NK-92 (cell line): ENCODE results near the gene HOXC10.

Experiments used
- DNase-seq: peaks from one replicate; lab custom pipeline; 2025; ENCODE audit not compliant: unreplicated experiment; lab: John Stamatoyannopoulos, UW

HOXC10 gene

DNA sequence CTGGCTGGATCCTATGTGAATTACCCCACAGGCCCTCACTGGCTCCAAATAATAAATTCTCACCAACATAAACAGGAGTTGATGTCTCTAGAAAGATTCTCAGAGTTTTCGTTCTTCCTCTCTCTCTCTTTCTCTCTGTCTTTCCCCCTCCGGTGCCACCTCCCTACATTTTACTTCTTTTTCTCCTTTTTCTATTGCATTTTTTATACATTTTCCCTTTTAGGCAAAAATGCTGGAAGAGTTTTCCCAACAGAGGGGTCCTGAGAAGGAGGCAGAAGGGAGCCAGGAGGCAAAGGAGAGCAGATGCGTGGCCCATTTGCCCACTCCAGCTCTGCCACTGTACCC lies 42.5 kb downstream of the HOXC10 start:
- DNase-seq: no peak

DNA sequence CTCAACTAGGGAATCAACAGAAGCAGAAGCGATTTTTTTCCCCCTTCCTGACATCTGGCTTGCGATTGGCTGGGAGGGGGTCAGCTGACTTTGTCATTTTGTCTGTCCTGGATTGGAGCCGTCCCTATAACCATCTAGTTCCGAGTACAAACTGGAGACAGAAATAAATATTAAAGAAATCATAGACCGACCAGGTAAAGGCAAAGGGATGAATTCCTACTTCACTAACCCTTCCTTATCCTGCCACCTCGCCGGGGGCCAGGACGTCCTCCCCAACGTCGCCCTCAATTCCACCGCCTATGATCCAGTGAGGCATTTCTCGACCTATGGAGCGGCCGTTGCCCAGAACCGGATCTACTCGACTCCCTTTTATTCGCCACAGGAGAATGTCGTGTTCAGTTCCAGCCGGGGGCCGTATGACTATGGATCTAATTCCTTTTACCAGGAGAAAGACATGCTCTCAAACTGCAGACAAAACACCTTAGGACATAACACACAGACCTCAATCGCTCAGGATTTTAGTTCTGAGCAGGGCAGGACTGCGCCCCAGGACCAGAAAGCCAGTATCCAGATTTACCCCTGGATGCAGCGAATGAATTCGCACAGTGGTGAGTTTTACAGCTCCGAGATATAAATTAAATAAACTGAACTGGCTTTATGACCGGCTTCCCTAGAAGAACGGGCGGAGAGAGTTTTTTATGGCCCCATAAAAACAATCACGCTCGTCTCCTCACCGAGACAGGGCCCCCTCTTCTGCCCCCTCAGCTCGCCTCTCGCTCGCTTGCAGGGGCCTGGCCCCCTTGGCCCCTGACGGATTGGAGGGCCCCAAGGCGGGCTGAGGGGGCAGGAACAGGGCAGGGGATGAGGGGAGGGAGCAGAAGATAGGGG lies 43.6 kb downstream of the HOXC10 start, which contains the start of gene HOXC6:
Gene HOXC6 (plus strand): TSS at position 127 of the 888 bp plus-strand sequence. CDS start 82 bp downstream, at position 209.
- DNase-seq: no peak

DNA sequence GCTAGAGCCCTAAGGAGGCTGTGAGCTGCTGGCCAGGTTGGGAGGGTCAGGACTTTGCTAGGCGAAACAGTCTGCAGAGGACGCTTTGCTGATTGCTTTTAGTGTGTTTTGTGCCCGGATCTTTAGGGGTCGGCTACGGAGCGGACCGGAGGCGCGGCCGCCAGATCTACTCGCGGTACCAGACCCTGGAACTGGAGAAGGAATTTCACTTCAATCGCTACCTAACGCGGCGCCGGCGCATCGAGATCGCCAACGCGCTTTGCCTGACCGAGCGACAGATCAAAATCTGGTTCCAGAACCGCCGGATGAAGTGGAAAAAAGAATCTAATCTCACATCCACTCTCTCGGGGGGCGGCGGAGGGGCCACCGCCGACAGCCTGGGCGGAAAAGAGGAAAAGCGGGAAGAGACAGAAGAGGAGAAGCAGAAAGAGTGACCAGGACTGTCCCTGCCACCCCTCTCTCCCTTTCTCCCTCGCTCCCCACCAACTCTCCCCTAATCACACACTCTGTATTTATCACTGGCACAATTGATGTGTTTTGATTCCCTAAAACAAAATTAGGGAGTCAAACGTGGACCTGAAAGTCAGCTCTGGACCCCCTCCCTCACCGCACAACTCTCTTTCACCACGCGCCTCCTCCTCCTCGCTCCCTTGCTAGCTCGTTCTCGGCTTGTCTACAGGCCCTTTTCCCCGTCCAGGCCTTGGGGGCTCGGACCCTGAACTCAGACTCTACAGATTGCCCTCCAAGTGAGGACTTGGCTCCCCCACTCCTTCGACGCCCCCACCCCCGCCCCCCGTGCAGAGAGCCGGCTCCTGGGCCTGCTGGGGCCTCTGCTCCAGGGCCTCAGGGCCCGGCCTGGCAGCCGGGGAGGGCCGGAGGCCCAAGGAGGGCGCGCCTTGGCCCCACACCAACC lies 44.8 kb downstream of the HOXC10 start:
- no peak for DNase-seq

DNA sequence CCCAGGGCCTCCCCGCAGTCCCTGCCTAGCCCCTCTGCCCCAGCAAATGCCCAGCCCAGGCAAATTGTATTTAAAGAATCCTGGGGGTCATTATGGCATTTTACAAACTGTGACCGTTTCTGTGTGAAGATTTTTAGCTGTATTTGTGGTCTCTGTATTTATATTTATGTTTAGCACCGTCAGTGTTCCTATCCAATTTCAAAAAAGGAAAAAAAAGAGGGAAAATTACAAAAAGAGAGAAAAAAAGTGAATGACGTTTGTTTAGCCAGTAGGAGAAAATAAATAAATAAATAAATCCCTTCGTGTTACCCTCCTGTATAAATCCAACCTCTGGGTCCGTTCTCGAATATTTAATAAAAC lies 45.5 kb downstream of the HOXC10 start:
- DNase-seq: no peak

DNA sequence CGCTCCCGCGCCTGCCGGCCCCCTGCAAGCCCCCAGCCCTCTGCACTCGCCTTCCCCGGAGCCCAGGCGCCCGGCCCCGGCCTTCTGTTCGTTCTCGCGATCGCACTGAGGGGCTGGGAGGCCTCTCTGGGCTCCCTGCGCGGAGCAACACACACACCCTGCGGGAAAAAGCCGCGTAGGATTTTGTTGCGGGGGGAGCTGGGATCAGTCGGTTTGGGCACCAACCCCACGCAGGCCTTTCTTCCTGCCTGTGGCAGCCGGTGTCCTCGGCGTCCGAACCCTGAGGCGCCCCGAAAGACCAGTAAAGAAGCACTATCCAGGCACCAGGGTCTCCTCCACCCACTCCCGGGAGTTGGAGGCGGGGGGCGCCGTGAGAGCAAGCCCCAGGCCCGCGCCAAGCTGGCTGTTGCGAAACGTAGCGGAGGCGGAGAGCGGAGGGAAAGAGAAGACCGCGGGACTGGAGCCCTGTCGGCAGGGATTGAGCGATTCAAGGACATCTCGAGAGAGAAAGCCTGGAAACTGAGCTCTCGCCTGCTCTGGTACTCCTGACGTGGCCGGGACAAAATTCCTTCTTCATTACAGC lies 46.0 kb downstream of the HOXC10 start:
- no peak for DNase-seq

DNA sequence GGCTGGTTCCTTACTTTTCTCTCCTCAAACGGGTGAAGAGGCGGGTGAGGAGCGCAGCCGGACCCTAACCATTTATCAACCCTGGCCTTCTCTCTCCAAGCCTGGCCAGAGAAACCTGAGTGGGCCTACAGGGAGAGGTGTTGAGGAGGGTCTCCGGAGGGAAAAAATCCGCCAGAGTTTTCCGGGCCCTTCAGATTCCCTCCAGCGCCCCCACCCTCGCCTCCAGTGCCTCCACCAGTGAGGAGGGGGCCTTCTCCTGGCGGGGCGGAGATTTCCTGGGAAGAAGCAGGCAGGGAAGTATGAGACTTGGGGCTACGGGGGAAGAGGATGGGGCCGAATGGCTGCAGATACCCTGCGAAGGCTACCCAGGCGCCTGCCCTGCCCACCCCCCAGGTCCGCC lies 46.5 kb downstream of the HOXC10 start:
- DNase-seq: no peak

DNA sequence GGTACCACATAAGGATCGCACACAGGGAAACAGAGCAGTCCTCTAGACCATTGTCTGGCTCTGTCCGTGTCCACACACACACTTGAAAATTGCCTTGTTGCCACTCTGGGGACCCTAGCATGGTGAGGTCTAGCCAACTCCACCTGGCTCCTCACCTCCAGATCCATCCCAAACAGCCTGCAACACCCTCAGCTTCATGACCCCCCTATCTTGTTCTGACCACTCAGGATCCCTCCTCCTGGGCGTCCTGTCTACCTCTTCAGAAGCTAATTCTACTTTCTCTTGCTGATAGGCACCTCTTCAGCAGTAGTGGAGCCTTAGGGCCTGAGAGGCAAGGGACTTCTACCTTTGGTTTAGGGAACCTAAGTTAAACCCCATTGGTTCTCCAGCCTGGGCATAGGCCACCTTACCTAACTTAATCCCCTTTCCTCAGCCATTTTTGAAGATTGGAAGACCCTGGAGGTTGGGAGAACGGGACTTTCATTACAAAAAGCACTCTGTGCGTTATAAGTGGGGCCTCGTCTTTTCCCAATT lies 47.2 kb downstream of the HOXC10 start:
- no peak for DNase-seq

DNA sequence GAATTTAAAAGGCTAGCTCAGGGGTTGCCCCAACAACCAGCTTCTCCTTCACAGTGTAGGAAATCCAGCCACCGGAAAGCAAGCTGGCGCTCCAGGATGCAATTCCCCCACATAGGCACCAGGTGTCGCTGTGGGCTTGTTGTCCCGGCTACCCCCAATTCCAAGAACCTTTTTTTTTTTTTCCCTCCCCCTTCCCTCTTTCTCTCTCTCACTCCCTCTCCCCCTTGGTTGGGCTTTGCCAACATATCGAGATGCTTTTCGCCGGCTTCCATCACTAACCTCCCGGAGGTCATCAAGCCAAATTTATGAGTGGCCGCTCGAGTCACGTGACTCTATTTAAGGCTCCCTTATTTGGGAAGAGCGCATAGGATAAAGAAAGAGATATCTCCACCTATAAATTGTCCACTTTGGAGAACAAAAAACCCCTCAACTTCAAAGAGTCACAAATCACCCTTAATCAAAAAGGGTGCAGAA lies 47.7 kb downstream of the HOXC10 start, which contains the start of gene HOXC5:
Gene HOXC5 (plus strand): TSS at position 424 of the 474 bp plus-strand sequence. CDS start 73 bp downstream, outside the sequence.
- DNase-seq: no peak

DNA sequence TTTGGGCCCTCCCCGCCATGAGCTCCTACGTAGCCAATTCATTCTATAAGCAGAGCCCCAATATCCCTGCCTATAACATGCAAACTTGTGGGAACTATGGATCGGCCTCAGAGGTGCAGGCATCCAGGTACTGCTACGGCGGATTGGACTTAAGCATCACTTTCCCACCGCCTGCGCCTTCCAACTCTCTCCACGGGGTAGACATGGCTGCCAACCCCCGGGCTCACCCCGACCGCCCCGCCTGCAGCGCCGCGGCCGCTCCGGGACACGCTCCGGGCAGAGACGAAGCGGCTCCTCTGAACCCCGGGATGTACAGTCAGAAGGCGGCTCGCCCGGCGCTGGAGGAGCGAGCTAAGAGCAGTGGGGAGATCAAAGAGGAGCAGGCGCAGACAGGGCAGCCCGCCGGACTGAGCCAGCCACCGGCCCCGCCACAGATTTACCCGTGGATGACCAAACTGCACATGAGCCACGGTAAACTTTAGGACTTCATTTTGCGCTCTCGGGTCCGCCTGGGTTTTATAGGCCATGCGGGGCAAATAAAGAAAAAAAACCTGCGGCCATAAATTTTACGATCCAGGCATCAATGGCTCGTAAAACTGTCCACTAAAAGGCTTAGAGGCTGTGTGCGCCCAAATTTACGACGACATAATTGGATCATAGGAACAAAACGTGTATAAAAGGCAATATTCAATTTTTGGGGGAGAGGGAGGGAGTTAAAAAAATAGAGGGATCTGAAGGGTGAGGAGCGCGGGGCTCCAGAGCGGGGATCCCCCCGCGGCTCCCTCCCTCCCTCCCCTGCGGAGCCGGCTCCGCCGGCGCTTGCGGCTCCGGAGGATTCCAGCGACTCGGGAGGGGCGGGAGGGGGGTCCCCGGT lies 48.4 kb downstream of the HOXC10 start:
- DNase-seq: no peak

DNA sequence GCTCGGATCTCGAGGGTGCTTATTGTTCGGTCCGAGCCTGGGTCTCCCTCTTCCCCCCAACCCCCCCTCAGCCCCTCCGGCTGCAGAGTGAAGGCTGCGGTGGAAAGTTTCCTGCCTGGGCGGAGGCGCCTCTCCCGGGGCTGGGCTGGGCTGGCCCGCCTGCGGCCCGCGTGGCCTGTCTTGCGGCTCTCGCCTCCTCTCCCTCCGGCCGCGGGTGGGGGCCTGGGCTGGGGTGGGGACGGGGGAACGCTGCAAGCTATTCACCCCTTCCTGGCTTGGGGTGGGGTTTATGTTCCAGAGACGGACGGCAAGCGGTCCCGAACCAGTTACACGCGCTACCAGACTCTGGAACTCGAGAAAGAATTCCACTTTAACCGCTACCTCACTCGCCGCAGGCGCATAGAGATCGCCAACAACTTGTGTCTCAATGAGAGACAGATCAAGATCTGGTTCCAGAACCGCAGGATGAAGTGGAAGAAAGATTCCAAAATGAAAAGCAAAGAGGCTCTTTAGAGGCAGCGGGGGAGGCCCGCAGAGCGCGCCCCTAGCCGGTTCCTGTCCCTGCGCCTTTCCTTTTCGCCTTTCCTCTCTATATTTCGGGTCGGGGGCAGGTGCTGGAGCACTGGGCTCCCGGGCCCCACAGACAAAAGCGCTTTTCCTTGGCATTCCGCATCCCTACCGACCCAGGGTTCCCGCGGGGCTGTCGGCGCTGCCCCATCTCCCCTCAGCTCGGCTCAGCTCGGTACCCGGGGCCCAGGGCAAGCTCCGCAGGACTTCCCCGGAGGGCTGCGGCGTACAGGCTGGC lies 49.2 kb downstream of the HOXC10 start:
- DNase-seq: no peak

DNA sequence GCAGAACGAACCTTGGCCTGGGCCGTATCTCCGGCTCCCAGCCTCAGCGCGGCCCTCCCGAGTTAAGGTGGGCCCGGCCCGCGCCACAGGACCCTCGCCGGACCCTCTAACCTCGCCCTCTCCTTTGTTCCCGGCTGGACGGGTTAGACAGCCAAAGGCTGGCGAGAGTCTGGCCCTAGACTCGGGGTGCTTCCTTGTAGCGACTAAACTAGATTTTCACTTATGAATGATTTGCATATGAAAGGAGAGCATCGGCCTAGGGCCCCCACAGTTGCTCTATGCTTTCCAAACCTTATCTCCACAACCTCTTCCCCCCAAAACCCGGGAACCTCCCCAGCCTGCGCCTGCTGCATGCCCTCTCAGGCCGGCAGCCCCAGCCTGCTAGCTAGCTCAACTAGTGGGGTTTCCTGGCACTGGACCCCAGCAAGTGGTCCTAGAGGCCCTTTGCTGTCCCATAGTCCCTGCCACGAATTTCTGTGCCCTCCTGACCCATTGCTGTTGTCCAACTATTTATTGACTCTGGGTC lies 49.9 kb downstream of the HOXC10 start:
- no peak for DNase-seq

DNA sequence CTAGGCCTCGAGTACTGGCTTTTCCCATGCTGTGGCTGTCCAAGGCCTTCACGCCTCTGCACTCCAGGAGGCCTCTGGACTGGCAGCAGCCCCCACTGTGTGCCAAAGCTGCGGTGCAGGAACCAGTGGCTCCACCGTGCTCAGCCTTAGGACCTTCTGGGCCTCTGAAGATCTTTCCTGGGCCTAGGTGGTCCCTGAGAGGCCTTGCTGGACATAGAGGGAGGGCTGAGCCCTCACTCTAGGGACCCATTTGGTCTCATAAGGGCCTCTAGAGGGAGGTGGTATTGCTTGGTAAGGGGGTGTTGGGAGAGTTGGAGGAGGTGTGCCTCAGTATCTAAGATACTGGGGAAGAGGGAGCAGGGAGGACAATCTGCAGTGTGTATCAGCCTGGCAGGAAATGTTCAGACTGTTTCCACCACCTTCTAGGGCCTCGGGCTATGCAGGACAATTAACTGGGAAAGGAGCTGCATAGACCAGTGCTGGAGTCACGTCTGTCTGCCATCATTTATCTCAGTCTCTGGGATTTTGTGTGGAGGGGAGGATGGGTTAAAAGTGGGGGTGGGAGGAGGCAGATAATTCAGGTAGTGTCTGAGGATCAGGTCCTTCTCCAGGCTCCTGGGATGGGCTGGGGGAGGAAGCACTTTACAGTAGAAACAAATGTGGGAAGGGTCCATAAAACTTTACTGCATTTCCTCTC lies 50.8 kb downstream of the HOXC10 start:
- DNase-seq: no peak

DNA sequence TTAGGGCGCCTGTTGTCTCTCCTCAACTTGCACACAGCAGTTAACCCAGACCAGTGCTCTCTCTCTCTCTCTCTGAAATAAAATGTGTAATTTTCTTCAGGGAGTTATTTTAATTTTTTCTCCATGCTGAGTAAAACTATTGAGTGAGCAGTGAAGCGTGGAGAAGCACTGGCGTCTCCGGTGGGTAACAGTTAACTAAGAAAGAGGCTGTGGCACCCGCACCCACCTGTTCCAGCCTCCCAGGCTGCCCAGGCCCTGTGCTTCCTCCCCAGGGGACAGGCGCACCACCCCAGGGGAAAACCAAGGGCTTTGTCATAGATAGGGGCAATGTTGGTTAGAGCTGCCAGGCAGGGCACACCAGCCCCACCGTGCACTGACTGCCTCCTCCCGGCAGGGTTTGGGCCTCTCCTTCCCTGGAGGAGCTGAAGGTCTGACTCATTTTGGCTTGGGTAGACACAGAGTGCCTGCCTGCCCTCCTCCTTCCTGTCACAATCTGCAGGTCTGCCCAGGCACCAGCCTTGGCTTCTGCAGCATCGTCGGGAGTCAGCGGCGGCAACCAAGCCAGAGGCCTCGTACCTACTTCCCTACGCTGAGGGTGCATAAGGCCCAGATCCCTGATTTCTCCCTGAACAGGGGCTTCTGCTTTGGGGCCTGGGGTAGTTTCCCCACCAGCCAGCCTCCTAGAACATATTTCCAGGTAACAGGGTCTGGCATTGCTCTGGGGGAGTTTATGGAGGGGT lies 51.8 kb downstream of the HOXC10 start:
- DNase-seq: no peak

DNA sequence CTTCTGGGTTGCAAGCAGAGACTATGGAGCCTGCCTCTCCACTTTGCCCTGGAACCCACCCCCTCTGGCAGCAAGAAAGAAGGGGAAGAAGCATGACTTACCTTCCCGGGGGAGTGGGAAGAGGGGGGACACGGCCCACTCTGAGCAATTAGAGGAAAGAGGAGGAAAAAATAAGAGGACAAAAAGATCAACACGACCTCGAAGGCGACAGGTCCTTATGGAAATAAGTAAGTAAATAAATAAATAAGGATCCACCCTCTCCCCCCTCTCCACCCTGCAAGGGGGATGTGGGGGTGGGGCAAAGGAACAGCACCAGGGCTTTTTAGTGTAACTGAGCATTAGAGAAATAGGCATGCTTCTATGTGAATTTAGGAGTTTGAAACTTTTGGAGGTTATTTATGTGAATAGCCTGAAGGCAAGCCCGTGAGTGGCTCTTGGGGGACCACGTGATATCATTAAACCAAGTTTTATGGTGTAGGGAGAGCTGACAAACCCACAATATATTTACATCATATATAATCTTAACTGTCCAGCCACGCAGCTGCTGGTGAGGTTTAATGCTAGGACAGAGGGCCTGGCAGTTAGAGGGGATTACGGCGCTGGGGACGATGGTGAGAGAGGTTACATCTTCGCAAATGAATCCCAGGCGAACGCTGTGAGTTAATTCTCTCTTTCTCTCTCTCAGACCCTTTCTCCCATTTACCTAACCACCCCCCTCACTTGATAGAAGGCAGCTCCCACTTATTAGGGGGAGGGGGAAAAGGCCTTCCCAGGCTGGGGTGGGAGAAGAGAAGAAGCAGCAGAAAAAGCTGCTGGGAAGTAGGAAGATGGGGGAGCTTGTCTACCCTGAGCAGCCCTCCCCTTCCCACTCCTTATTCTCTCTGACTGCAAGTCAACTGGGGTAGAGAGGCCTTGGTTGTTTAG lies 52.7 kb downstream of the HOXC10 start:
- DNase-seq: no peak

DNA sequence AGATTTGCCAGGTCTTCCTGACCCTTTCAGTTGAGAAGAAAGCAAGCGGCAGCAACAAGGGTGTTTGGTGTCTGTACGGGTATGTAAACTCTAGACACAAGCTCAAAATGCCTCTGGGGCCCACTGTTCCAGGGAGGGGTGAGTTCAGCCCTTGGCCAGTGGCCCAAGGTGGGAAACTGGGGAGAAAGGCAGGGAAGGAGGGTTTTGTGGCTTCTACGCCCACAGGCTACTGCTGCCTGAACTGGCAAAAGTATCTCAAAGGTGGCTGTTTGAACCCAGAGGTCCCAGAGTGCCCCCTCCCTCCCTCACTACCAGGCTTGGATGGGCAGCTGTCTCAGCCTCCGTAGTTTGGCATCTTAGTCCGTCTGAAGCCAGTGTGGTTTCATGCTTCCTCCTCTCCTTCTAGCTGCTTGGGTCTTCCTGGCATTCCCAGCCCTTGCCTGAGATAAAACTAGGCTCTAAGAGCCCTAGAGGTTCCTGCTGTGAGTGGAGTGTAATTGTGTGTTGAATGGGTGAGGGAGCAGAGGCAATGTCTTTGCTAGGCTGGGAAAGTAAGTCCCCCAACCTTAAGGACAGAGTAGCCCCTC lies 53.4 kb downstream of the HOXC10 start:
- DNase-seq: no peak

DNA sequence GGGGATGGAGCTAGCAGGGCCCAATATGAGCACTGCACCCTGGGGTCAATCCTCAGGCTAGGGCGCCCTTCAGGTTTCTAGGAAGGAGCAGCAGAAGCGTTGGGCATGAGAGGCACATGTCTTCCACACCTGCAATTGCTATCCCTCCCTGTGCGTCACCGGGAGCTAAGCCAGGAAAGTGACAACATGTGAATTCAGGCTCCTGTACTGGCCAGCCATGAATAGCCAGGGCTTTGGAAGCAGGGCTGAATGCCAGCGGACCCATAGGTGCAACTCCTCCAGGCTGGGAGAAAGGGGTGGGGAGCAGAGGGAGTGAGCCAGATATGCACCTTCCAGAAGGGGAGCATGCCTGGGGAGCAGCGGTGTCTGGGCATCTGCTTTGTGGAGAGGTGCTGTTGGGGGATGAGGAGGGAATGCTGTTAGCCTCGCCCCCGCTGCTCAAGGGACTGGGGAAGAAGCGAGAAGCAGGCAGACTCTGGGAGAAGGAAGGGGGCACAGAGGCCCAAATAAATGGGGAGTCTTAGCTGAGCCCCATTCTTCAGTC lies 54.0 kb downstream of the HOXC10 start:
- no peak for DNase-seq
